Tibial nerve (tissue), 4 donors: ENCODE results near the gene PRKCH. TPM values are rescaled to one million over a fixed set of nuclear protein-coding genes. Genes with fewer than 3 reads are reported as not detected.
"Not testable (repeated sequence)": the region's sequence is repeated elsewhere in the genome, so short reads cannot be mapped to it uniquely, and the experiment has no call there.

Experiments used
- DNase-seq, 2 donors: peaks; one replicate each; pipeline ENCODE4 v3.0.0-alpha.2; 2019; ENCODE audit warnings: low spot score in 2 of 2
- H3K27ac ChIP-seq, 4 donors: fragments of 200-600 bp; sonication (generic) in 3 of 4; one replicate each; pipeline ENCODE4 v1.5.1; 2017 to 2019; ENCODE audit warnings: mild to moderate bottlenecking in 1 of 4
- H3K27me3 ChIP-seq, 2 donors: fragments of 200-600 bp; sonication (generic) in 1 of 2; one replicate each; pipeline versions ENCODE4 v1.5.1 to v1.6.0; 2017 to 2019
- H3K36me3 ChIP-seq, 3 donors: fragments of 200-600 bp; sonication (generic); one replicate each; pipeline ENCODE4 v1.5.1; 2018 to 2019
- H3K4me1 ChIP-seq, 4 donors: fragments of 200-600 bp; sonication (generic) in 3 of 4; one replicate each; pipeline ENCODE4 v1.5.1; 2017 to 2019
- H3K4me3 ChIP-seq, 4 donors: fragments of 200-600 bp; sonication (generic) in 3 of 4; one replicate each; pipeline ENCODE4 v1.5.1; 2017 to 2019; ENCODE audit warnings: mild to moderate bottlenecking in 1 of 4, moderate library complexity in 1 of 4
- H3K9me3 ChIP-seq, 4 donors: fragments of 200-600 bp; sonication (generic) in 3 of 4; one replicate each; pipeline ENCODE4 v1.5.1; 2017 to 2019
- CTCF ChIP-seq, 5 experiments: fragments of 200-600 bp in 3 of 5; fragments of 450-650 bp in 2 of 5; sonication (generic) in 3 of 5; IDR thresholded peaks; one replicate each; pipeline ENCODE4 v1.5.1; 2016 to 2019; ENCODE audit warnings: antibody characterized with exemption in 5 of 5, mild to moderate bottlenecking in 3 of 5, moderate library complexity in 2 of 5
- EP300 ChIP-seq, 2 donors: sonication (generic); formaldehyde crosslinking; IDR thresholded peaks; one replicate each; pipeline ENCODE4 v1.6.1; 2017; ENCODE audit warnings: antibody characterized with exemption in 2 of 2, mild to moderate bottlenecking in 1 of 2
- POLR2A ChIP-seq, 2 donors: fragments of 450-650 bp; IDR thresholded peaks; one replicate each; pipeline ENCODE4 v1.6.1; 2017; ENCODE audit warnings: antibody characterized with exemption in 2 of 2, mild to moderate bottlenecking in 2 of 2, moderate library complexity in 2 of 2
- WGBS, 2 donors: methylation state at CpG; one replicate each; pipeline ENCODE4 v1.1.5; 2018; 5-methylcytosine and 5-hydroxymethylcytosine counted together
- total RNA-seq, 4 donors: library from RNA; depleted of rRNA; stranded (reverse); fragments of >200 nt; gene quantifications; one replicate each; pipeline ENCODE4 v1.1.0, GENCODE V29; 2016

PRKCH gene
- total RNA-seq, 4 donors from 2014 or later: 26.4 to 33.9 (median 29.2) TPM

GRCh38 chr14:61406675-61407074 lies 85.3 kb downstream of the PRKCH start:
- WGBS, 2 donors: 48 to 79% methylated on average over 6 of the region's 6 CpGs
- Histone ChIP-seq H3K4me1 (no peaks in the 10 kb centered on the region), H3K4me3 (no peak overlapping the region), H3K27ac (no peak overlapping the region), H3K27me3 (no peaks in the 10 kb centered on the region), H3K9me3 (no peaks in the 10 kb centered on the region), H3K36me3 (no peaks in the 10 kb centered on the region)
- TF ChIP-seq POLR2A (IDR thresholded peaks at IDR 0.05) (no peak), EP300 (IDR thresholded peaks at IDR 0.05) (no peak), CTCF (IDR thresholded peaks at IDR 0.05) (no peak)
- no peak for DNase-seq

GRCh38 chr14:61408498-61408897 lies 87.1 kb downstream of the PRKCH start:
- H3K4me1 ChIP-seq: no peaks in the 10 kb centered on the region
- no peak for DNase-seq
- H3K9me3 ChIP-seq: no peaks in the 10 kb centered on the region
- H3K27ac ChIP-seq: no peak overlapping the region
- 94 to 97% methylated on average over 6 of the region's 6 CpGs for WGBS, 2 donors
- no peaks in the 10 kb centered on the region for H3K27me3 ChIP-seq
- no peak overlapping the region for H3K4me3 ChIP-seq
- TF ChIP-seq POLR2A (IDR thresholded peaks at IDR 0.05) (no peak), CTCF (IDR thresholded peaks at IDR 0.05) (no peak), EP300 (IDR thresholded peaks at IDR 0.05) (no peak)
- no peaks in the 10 kb centered on the region for H3K36me3 ChIP-seq

- DNase-seq: no peak
- Histone ChIP-seq H3K9me3 (no peaks in the 10 kb centered on the region), H3K36me3 (no peaks in the 10 kb centered on the region), H3K4me1 (no peaks in the 10 kb centered on the region), H3K27ac (no peak overlapping the region), H3K27me3 (no peaks in the 10 kb centered on the region), H3K4me3 (no peak overlapping the region)
- TF ChIP-seq POLR2A (IDR thresholded peaks at IDR 0.05) (no peak), EP300 (IDR thresholded peaks at IDR 0.05) (no peak), CTCF (IDR thresholded peaks at IDR 0.05) (no peak)
- WGBS, 2 donors: 64 to 74% methylated on average over 1 of the region's 1 CpG
Observed at GRCh38 chr14:61409782-61410181, 88.4 kb downstream of the PRKCH start.

GRCh38 chr14:61415934-61416333 lies 94.6 kb downstream of the PRKCH start:
- H3K27ac ChIP-seq, H3K4me3 ChIP-seq, H3K9me3 ChIP-seq, H3K27me3 ChIP-seq, H3K36me3 ChIP-seq, DNase-seq: not testable (repeated sequence)
- peaks cover 0 to 14% (median 7%) of the 10 kb centered on the region in 4 donors for H3K4me1 ChIP-seq
- WGBS, 2 donors: 88 to 93% methylated on average over 4 of the region's 4 CpGs

- Histone ChIP-seq H3K36me3 (no peaks in the 10 kb centered on the region), H3K27me3 (no peaks in the 10 kb centered on the region), H3K4me1 (peaks cover 0 to 14% (median 7%) of the 10 kb centered on the region in 4 donors), H3K9me3 (no peaks in the 10 kb centered on the region), H3K4me3 (no peak overlapping the region), H3K27ac (no peak overlapping the region)
- no peak for DNase-seq
- WGBS, 2 donors: 67 to 80% methylated on average over 2 of the region's 2 CpGs
- TF ChIP-seq CTCF (IDR thresholded peaks at IDR 0.05): no peak
- TF ChIP-seq EP300 (IDR thresholded peaks at IDR 0.05): no peak
Observed at GRCh38 chr14:61416591-61416990, 95.2 kb downstream of the PRKCH start.

- TF ChIP-seq POLR2A (IDR thresholded peaks at IDR 0.05) (no peak), EP300 (IDR thresholded peaks at IDR 0.05) (no peak)
- no peaks in the 10 kb centered on the region for H3K36me3 ChIP-seq
- no peaks in the 10 kb centered on the region for H3K27me3 ChIP-seq
- DNase-seq: no peak
- 56% methylated on average over 4 of the region's 4 CpGs for WGBS, 2 donors
- H3K9me3 ChIP-seq: no peaks in the 10 kb centered on the region
- no peak overlapping the region for H3K27ac ChIP-seq
- peaks cover 0 to 14% (median 7%) of the 10 kb centered on the region in 4 donors for H3K4me1 ChIP-seq
- H3K4me3 ChIP-seq: no peak overlapping the region
Observed at GRCh38 chr14:61417141-61417540, 95.8 kb downstream of the PRKCH start.
